A549 (cell line): Measurements from ENCODE around the gene SLC7A4. TPM values are rescaled to one million over a fixed set of nuclear protein-coding genes. Genes with fewer than 3 reads are reported as not detected.
A peak's percentile ranks its signal among the peaks of the same experiment; 100 is the strongest.

Experiments
- CBX2 ChIP-seq: fragments of 200-600 bp; sonication (generic); IDR thresholded peaks from 2 replicates; pipeline ENCODE4 v1.6.1; 2016; ENCODE audit warnings: low read depth, mild to moderate bottlenecking, borderline replicate concordance
- CBX8 ChIP-seq: fragments of 200-600 bp; sonication (generic); IDR thresholded peaks from 2 replicates; pipeline ENCODE4 v1.6.1; 2016
- CHD2 ChIP-seq: fragments of 150-350 bp; IDR thresholded peaks from 2 replicates; pipeline ENCODE4 v1.6.1; 2014; ENCODE audit warnings: low read length; ENCODE audit not compliant: partially characterized antibody
- CHD4 ChIP-seq: fragments of 200-600 bp; sonication (generic); IDR thresholded peaks from 2 replicates; pipeline ENCODE4 v1.6.1; 2016; ENCODE audit warnings: antibody characterized with exemption, mild to moderate bottlenecking, borderline replicate concordance
- EHMT2 ChIP-seq: fragments of 200-600 bp; sonication (generic); IDR thresholded peaks from 2 replicates; pipeline ENCODE4 v1.6.1; 2016; ENCODE audit warnings: antibody characterized with exemption, low read depth, mild to moderate bottlenecking, moderate library complexity
- ESRRA ChIP-seq: fragments of 150-350 bp; IDR thresholded peaks from 2 replicates; pipeline ENCODE4 v1.6.1; 2014; ENCODE audit warnings: mild to moderate bottlenecking, low read length, borderline replicate concordance
- FOSB ChIP-seq: fragments of 250-450 bp; sonication (Bioruptor Pico); IDR thresholded peaks from 2 replicates; pipeline ENCODE4 v1.5.0; 2020; ENCODE audit warnings: mild to moderate bottlenecking, moderate library complexity
- HOXB5 ChIP-seq: fragments of 250-450 bp; sonication (Bioruptor Pico); IDR thresholded peaks from 2 replicates; pipeline ENCODE4 v1.5.0; 2020; ENCODE audit warnings: mild to moderate bottlenecking, moderate library complexity
- KDM1A ChIP-seq: fragments of 200-600 bp; sonication (generic); IDR thresholded peaks from 2 replicates; pipeline ENCODE4 v1.6.1; 2016; ENCODE audit warnings: low read depth, mild to moderate bottlenecking
- MAFK ChIP-seq: fragments of 450-650 bp; IDR thresholded peaks from 2 replicates; pipeline ENCODE4 v1.6.1; 2014; ENCODE audit not compliant: partially characterized antibody
- NPAS2 ChIP-seq: fragments of 250-450 bp; sonication (Bioruptor Pico); IDR thresholded peaks from 2 replicates; pipeline ENCODE4 v1.8.0; 2022; ENCODE audit warnings: mild to moderate bottlenecking, moderate library complexity, borderline replicate concordance
- PHF8 ChIP-seq: fragments of 200-600 bp; sonication (generic); IDR thresholded peaks from 2 replicates; pipeline ENCODE4 v1.6.1; 2016; ENCODE audit warnings: low read depth, mild to moderate bottlenecking, antibody characterized with exemption, moderate library complexity, borderline replicate concordance
- POLR2A ChIP-seq: IDR thresholded peaks from 2 replicates; pipeline ENCODE4 v1.6.1; 2012; ENCODE audit warnings: mild to moderate bottlenecking, low read length
- POLR2AphosphoS2 ChIP-seq: conservative IDR thresholded peaks from 2 replicates; pipeline ENCODE4 v1.6.1; 2012; ENCODE audit warnings: low read length, improper control_type of control experiment, inconsistent platforms
- RCOR1 ChIP-seq: fragments of 150-350 bp; IDR thresholded peaks from 2 replicates; pipeline ENCODE4 v1.6.1; 2014; ENCODE audit warnings: antibody characterized with exemption, low read length, low read depth
- RFX5 ChIP-seq: fragments of 450-650 bp; IDR thresholded peaks from 2 replicates; pipeline ENCODE4 v1.7.1; 2014; ENCODE audit warnings: antibody characterized with exemption, mild to moderate bottlenecking, moderate library complexity
- SMC3 ChIP-seq: fragments of >200 bp; sonication (Bioruptor Twin); formaldehyde crosslinking; IDR thresholded peaks from 3 replicates; pipeline ENCODE4 v1.6.1; 2018; ENCODE audit warnings: inconsistent platforms
- TFCP2L1 ChIP-seq: fragments of 250-450 bp; sonication (Bioruptor Pico); IDR thresholded peaks from 2 replicates; pipeline ENCODE4 v1.5.0; 2021; ENCODE audit warnings: mild to moderate bottlenecking
- ZC3H11A ChIP-seq: fragments of 450-650 bp; IDR thresholded peaks from 2 replicates; pipeline ENCODE4 v1.6.1; 2014; ENCODE audit warnings: antibody characterized with exemption, mild to moderate bottlenecking
- ZNF302 ChIP-seq: fragments of 250-450 bp; sonication (Bioruptor Pico); IDR thresholded peaks from 2 replicates; pipeline ENCODE4 v1.9.0; 2021; ENCODE audit warnings: inconsistent platforms, mild to moderate bottlenecking, moderate library complexity
- polyA plus RNA-seq, 4 experiments: library from polyadenylated mRNA; depleted of rRNA in 3 of 4; stranded (reverse); fragments of >200 nt; fragmentation: RNase III in 1 of 4; extraction: RNeasy Plus Mini Kit Qiagen cat#74134 plus additional on column Dnase treatment in 1 of 4; gene quantifications; 2 replicates in 3 of 4; 3 replicates in 1 of 4; pipeline ENCODE4 v1.2.3, GENCODE V29; 2011 to 2017
- TF ChIP-seq, protein P1 (sequence below): fragments of >200 bp; sonication (Bioruptor Twin); formaldehyde crosslinking; IDR thresholded peaks from 3 replicates; pipeline ENCODE4 v1.5.1; 2016
- TF ChIP-seq, protein P2 (sequence below): fragments of 150-350 bp; IDR thresholded peaks from 2 replicates; pipeline ENCODE4 v1.6.1; 2014; ENCODE audit warnings: low read depth, mild to moderate bottlenecking, low read length
- TF ChIP-seq, protein P3 (sequence below): fragments of 250-450 bp; sonication (Bioruptor Pico); IDR thresholded peaks from 2 replicates; pipeline ENCODE4 v1.5.0; 2020; ENCODE audit warnings: low read depth, mild to moderate bottlenecking, moderate library complexity
- TF ChIP-seq, protein P4 (sequence below): fragments of >200 bp; sonication (Bioruptor Twin); formaldehyde crosslinking; IDR thresholded peaks from 3 replicates; pipeline ENCODE4 v1.6.1; 2016

The SLC7A4 gene
- polyA plus RNA-seq, 2 of the 4 experiments (the other 2 are of a cell fraction) = not detected

DNA sequence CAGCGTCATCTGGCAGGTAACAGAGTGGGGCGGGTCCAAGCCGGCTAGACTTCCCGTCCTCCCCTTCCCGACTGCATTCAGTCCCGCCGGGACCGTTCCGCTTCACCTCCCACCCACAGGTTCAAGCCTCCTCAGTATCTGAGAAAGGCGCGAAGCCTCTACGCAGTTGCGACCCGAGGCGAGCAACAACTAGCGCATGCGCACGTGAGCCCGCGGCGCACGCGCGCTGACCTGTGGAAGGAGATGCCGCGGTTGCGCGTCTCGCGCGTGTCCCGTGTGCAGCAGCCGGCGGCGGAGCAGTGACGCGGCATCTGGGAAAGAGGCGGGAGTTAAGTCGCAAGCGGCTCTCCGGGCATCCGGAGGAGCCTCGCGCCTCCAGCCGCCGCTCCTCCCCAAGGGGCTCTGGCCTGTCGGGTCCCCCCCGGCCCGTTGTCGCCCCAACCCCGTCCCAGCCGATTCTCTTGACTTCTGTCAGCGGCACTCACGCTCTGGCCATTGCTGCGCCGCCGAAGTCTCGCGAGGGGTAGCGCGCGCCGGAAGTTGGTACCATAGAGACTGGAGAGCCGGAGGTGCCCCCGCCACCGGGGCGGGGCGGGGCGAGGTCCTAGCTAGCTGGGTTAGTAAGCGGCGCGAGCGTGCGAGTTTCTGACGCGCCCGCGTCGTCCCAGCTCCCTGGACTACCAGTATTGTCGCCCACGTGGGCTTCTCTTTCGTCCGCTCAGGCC is 30.6 kb downstream of the SLC7A4 start, which contains the start of gene THAP7 (continued):
- TF ChIP-seq SMC3 = no peak
- no peak for TF ChIP-seq HOXB5
- peak; percentile 66 for TF ChIP-seq POLR2A
- no peak for TF ChIP-seq ZNF302 (CRISPR knock-in tag)
- TF ChIP-seq NPAS2 (CRISPR knock-in tag) = no peak
- TF ChIP-seq EHMT2 = no peak
- TF ChIP-seq ZC3H11A = no peak
- no peak for TF ChIP-seq MAFK
- no peak for TF ChIP-seq ESRRA
- TF ChIP-seq CHD4 = no peak
- TF ChIP-seq RCOR1 = no peak
- TF ChIP-seq, protein P1, sequence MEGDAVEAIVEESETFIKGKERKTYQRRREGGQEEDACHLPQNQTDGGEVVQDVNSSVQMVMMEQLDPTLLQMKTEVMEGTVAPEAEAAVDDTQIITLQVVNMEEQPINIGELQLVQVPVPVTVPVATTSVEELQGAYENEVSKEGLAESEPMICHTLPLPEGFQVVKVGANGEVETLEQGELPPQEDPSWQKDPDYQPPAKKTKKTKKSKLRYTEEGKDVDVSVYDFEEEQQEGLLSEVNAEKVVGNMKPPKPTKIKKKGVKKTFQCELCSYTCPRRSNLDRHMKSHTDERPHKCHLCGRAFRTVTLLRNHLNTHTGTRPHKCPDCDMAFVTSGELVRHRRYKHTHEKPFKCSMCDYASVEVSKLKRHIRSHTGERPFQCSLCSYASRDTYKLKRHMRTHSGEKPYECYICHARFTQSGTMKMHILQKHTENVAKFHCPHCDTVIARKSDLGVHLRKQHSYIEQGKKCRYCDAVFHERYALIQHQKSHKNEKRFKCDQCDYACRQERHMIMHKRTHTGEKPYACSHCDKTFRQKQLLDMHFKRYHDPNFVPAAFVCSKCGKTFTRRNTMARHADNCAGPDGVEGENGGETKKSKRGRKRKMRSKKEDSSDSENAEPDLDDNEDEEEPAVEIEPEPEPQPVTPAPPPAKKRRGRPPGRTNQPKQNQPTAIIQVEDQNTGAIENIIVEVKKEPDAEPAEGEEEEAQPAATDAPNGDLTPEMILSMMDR = no peak
- peak; percentile 74 for TF ChIP-seq CHD2
- TF ChIP-seq FOSB (CRISPR knock-in tag) = no peak
- TF ChIP-seq, protein P2, sequence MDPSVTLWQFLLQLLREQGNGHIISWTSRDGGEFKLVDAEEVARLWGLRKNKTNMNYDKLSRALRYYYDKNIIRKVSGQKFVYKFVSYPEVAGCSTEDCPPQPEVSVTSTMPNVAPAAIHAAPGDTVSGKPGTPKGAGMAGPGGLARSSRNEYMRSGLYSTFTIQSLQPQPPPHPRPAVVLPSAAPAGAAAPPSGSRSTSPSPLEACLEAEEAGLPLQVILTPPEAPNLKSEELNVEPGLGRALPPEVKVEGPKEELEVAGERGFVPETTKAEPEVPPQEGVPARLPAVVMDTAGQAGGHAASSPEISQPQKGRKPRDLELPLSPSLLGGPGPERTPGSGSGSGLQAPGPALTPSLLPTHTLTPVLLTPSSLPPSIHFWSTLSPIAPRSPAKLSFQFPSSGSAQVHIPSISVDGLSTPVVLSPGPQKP = no peak
- TF ChIP-seq, protein P3, sequence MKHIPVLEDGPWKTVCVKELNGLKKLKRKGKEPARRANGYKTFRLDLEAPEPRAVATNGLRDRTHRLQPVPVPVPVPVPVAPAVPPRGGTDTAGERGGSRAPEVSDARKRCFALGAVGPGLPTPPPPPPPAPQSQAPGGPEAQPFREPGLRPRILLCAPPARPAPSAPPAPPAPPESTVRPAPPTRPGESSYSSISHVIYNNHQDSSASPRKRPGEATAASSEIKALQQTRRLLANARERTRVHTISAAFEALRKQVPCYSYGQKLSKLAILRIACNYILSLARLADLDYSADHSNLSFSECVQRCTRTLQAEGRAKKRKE (CRISPR knock-in tag) = no peak
- TF ChIP-seq, protein P4, sequence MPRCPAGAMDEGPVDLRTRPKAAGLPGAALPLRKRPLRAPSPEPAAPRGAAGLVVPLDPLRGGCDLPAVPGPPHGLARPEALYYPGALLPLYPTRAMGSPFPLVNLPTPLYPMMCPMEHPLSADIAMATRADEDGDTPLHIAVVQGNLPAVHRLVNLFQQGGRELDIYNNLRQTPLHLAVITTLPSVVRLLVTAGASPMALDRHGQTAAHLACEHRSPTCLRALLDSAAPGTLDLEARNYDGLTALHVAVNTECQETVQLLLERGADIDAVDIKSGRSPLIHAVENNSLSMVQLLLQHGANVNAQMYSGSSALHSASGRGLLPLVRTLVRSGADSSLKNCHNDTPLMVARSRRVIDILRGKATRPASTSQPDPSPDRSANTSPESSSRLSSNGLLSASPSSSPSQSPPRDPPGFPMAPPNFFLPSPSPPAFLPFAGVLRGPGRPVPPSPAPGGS = peak; percentile 90
- TF ChIP-seq KDM1A = no peak
- TF ChIP-seq RFX5 = no peak
- TF ChIP-seq CBX8 = no peak
- peak; percentile 58 for TF ChIP-seq PHF8
- no peak for TF ChIP-seq POLR2AphosphoS2
- TF ChIP-seq CBX2 = no peak
- TF ChIP-seq TFCP2L1 (CRISPR knock-in tag) = 0 out of 2 replicates have a peak, but pooled peaks have one; percentile 9
- TF ChIP-seq, all 56 proteins: peak for 15
